GM11168 (cell line): ENCODE results near the gene MCTP2.

ENCODE experiments used
- in situ Hi-C: fragments of 300-500 bp; cut with MboI; formaldehyde crosslinking; loops from one replicate; pipeline ENCODE4 v1.12.0; 2022; ENCODE audit warnings: low sequenced_read_pairs; ENCODE audit not compliant: unreplicated experiment

MCTP2 gene

GRCh38 chr15:94336817-94337467, 105.6 kb downstream of the MCTP2 start:
- in situ Hi-C loops = no loop called here

- in situ Hi-C loops = no loop called here
These were observed 107.0 kb downstream of the MCTP2 start for GRCh38 chr15:94338243-94338846.

DNA sequence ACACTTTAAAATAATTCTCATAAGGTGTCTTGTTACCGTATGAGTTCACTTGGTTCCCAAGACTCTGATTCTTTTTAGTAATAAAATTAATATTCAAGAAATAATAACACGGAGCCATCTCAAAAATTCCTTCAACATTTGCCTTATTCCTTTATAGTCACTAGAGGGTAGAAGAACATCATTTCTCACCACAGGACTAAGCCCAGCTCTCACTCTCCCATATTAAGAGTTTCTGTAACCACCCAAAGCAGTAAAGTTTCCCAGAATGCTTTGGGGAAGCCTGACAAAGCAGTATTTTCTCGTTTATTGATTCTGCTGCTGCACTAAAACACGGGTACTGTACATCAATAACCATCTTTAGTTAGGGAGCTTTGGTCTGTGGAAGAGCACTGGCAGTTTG, 114.9 kb downstream of the MCTP2 start:
- in situ Hi-C loops = no loop called here

DNA sequence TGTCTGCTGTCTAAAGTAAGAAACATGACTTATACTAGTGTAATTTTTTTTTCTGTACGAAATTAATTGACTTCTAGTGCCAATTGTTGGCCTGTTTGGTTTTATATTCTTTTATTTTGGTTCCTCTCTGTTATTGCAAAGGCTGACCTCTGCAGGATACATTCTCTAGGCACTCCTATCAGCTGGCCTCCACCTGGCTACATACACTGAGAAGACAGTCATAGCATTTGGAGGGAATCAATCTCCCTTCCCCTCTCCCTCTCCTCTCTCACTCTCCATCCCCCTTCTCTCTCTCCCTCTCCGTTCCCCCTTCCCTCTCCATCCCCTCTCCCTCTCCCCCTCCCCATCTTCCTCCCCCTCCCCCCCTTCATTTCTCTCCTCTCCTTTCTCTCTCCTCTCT, 116.7 kb downstream of the MCTP2 start:
- in situ Hi-C loops = no loop called here

- in situ Hi-C loops = no loop called here
These were observed 119.7 kb downstream of the MCTP2 start for GRCh38 chr15:94351031-94351535.

DNA sequence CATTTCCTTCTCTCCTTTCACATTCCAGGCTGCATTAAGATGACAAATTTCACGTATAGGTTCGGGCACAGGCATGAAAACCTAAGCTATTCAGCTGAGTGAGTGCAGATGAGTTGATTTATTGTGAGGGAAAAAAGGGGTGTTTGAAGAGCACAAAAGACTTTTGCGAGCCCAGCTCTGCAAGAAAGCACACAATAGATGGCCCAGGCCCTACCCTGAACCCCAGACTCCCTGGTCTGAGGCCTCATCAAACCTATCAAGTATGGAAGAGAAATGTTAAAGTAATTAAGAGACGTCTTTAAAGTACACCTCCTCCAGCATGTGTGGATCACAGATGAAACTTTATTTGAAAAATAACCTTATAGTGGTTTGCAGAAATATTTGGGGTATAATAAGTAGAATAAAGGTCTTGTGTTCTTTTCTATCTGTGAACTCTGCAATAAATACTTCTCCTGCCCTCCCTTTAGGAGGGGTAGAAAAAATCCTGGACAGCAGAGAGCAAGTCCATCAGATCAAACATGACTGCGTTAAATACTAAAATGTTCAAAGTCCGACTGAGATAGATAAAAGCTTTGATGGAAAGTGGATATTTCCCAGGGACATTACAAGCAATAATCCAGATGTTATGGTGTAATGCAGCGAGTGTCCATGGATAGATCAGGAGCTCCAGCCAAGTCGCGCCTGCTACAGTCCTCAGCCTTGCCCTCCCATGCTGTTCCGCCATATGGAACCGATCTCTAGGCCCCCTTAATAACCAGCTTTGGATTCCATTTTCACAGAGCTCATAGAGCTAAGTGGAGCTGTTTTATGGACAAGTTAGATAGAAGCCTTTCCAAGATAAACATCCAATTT, 121.5 kb downstream of the MCTP2 start:
- in situ Hi-C loops = no loop called here

DNA sequence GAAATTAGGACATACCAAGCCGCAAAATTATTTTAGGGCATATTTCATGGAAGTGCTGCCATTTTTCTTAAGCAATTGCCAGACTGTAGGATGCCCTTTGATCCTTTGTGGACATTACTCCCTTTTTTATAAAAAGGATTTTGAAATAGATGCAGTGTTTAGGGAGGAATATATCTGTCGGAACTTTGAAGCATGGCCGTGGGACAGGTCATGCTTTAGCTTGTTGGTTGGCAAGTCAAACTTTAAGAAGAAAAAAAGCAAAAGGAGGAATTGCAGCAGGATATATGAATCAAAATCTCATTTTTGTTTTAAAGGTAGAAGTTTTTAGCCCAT, 122.1 kb downstream of the MCTP2 start:
- in situ Hi-C loops = no loop called here

- in situ Hi-C loops = no loop called here
These were observed 123.3 kb downstream of the MCTP2 start for GRCh38 chr15:94354655-94355054.

- in situ Hi-C loops = no loop called here
These were observed 128.4 kb downstream of the MCTP2 start for GRCh38 chr15:94359716-94360115.

DNA sequence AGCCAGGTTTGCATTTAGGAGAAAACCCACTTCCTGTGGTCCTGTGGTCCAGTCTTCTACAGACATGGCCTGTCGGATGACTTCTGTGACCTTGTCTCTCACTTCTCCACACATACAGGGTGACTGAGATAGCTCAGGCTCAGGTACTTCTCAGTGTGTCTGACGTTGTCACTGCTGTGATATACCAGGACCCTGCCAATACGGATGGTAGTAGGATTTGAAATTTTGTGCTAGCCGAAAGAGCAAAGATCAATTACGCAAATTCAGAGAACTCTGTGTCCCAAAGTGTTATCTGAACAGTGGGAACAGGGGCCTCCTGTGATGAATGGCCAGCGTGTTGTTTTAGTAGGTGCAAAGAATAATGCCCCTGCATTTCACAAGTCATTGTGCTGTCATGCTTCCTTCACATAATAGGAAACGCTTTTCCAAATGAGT, 128.9 kb downstream of the MCTP2 start:
- in situ Hi-C loops = no loop called here

- in situ Hi-C loops = no loop called here
These were observed 131.2 kb downstream of the MCTP2 start for GRCh38 chr15:94362385-94363092.

- in situ Hi-C loops = no loop called here
These were observed 132.0 kb downstream of the MCTP2 start for GRCh38 chr15:94363382-94363781.

DNA sequence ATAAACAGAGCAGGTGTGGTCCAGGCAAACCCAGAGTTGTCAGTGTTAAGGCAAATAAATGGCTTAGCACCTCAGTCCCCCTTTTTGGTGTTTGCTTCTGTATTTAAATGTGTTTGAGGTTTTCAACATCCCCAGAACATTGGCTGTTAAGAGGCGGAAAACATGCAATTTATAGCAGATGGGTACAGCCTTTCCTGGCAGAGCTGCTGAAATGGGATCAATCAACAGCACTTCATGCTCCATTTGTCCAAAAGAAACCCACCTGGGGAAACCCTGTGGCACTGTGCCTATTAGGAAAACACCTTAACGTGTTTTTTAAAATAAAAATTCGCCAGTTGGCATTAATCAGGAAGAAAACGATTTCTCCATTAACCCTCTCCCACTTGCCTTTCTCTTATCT, 135.4 kb downstream of the MCTP2 start:
- in situ Hi-C loops = no loop called here

DNA sequence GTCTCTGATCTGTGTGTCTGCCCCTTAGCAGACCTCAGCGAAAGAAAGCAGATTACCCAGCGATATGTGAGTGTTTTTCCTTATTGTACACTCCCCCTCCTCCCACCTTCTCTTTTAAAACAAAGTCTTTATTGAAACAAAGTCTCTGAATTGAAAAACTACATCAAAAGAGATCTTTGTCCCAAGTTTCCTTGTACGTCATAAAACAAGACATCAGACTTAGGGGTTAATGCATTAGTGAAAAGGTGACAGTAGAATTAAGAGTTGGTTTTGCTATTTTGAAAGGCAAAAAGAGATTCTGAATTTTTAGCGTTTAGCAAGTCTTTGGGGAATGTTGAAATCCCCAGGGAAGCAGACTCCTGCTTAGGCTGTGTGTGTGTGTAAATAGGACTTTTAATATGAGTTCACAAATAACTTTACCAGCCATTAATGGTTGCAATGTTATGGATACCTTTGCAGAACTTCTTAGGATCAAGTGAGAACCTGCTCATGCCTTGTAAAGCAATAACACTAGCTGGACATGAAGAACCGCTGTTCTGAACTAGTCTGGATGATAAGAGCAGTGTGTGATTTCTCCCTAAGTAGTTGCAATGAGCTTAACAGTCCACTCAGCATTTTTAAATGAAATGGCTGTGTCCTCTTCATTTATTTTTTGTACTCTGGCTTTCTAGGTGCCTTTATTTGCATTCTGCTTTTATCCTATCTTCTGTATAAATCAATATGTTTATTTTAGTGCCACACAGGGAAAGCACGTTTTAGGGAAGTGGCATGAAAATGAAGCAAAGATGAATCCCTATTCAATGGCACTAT, 136.6 kb downstream of the MCTP2 start:
- in situ Hi-C loops = no loop called here

- in situ Hi-C loops = no loop called here
These were observed 139.0 kb downstream of the MCTP2 start for GRCh38 chr15:94370206-94370935.

DNA sequence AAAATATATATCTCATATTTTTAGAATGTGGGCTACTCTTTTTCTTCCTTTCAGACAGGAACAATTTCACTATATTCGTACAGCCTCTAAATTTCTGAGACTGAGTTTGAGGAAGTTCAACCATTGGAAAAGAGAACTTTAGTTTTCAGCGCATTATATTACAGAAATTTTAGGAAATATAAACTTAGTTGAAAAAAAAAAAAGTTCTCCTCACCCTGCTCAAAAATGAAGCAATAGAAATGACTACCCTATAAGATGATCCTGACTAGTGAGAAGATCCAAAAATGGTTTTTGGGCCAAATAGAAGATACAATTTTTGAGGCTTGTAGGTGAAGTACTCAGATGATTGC, 139.6 kb downstream of the MCTP2 start:
- in situ Hi-C loops = no loop called here

- in situ Hi-C loops = no loop called here
These were observed 141.5 kb downstream of the MCTP2 start for GRCh38 chr15:94372821-94373220.

DNA sequence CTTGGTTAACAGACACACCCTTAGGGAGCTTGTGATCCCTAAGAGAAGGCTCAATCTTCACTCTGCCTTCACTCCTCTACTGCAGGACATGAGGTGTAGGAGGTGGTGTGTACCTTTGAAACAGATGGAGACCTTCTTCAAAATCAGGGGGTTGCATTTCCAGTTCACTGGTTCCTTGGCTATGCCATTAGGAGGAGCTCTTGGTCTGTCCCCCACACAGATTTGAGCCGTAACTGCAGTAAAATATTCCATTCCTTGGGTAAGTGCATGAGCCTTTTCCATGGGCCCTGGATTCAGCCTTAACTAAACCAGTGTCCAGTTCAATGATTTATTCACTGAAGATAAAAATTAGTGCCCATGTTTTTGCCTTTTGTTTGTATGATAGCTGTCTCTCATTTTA, 144.6 kb downstream of the MCTP2 start:
- in situ Hi-C loops = no loop called here

GRCh38 chr15:94379986-94380385, 148.6 kb downstream of the MCTP2 start:
- in situ Hi-C loops = no loop called here
